OCI-LY1 (cell line): ENCODE measurements around the gene RMND5B.

Experiments used
- H2AFZ ChIP-seq: fragments of 200-600 bp; sonication (generic), shearing (Covaris generic); 2 replicates; pipeline ENCODE4 v1.6.0; 2014; ENCODE audit warnings: antibody characterized with exemption, mild to moderate bottlenecking, low read length
- H3F3A ChIP-seq: fragments of 200-600 bp; sonication (generic), shearing (Covaris generic); 2 replicates; pipeline ENCODE4 v1.6.0; 2014; ENCODE audit warnings: mild to moderate bottlenecking, antibody characterized with exemption, low read length, moderate library complexity; ENCODE audit not compliant: insufficient read depth
- H3K27ac ChIP-seq: fragments of 200-600 bp; sonication (generic); 2 replicates; pipeline ENCODE4 v1.5.1; 2014; ENCODE audit warnings: low read length, mixed run types, mild to moderate bottlenecking, low read depth; ENCODE audit not compliant: poor library complexity, severe bottlenecking
- H3K27me3 ChIP-seq: fragments of 200-600 bp; sonication (generic); 2 replicates; pipeline ENCODE4 v1.6.0; 2014; ENCODE audit warnings: antibody characterized with exemption, mild to moderate bottlenecking, low read length, moderate library complexity; ENCODE audit not compliant: insufficient read depth
- H3K36me3 ChIP-seq: fragments of 200-600 bp; sonication (generic); 2 replicates; pipeline ENCODE4 v1.6.1; 2014; ENCODE audit warnings: mild to moderate bottlenecking, antibody characterized with exemption, low read length, moderate library complexity, mixed read lengths; ENCODE audit not compliant: insufficient read depth
- H3K4me1 ChIP-seq: fragments of 200-600 bp; sonication (generic); 2 replicates; pipeline ENCODE4 v1.5.1; 2014; ENCODE audit warnings: mild to moderate bottlenecking, low read length, moderate library complexity; ENCODE audit not compliant: insufficient read depth, severe bottlenecking
- H3K4me2 ChIP-seq: fragments of 200-600 bp; sonication (generic), shearing (Covaris generic); 2 replicates; pipeline ENCODE4 v1.6.1; 2014; ENCODE audit warnings: low read length
- H3K4me3 ChIP-seq: fragments of 200-600 bp; sonication (generic); 2 replicates; pipeline ENCODE4 v1.5.1; 2014; ENCODE audit warnings: low read length, low read depth, mild to moderate bottlenecking, mixed read lengths; ENCODE audit not compliant: poor library complexity, severe bottlenecking
- H3K79me2 ChIP-seq: fragments of 200-600 bp; shearing (Covaris generic); 2 replicates; pipeline ENCODE4 v1.6.1; 2016; ENCODE audit warnings: mixed run types, low read length, mixed read lengths; ENCODE audit not compliant: insufficient read depth
- H3K9ac ChIP-seq: fragments of 200-600 bp; sonication (generic), shearing (Covaris generic); 2 replicates; pipeline ENCODE4 v1.6.1; 2014; ENCODE audit warnings: mild to moderate bottlenecking, low read length, mixed read lengths
- H3K9me2 ChIP-seq: fragments of 200-600 bp; sonication (generic), shearing (Covaris generic); 2 replicates; pipeline ENCODE4 v1.6.1; 2014; ENCODE audit warnings: low read depth, mild to moderate bottlenecking, low read length, mixed read lengths
- H3K9me3 ChIP-seq: fragments of 200-600 bp; shearing (Covaris generic); 2 replicates; pipeline ENCODE4 v1.6.1; 2014; ENCODE audit warnings: low read length, mixed read lengths
- H4K20me1 ChIP-seq: fragments of 200-600 bp; sonication (generic), shearing (Covaris generic); 2 replicates; pipeline ENCODE4 v1.6.0; 2016; ENCODE audit warnings: mild to moderate bottlenecking, low read length; ENCODE audit not compliant: insufficient read depth
- EZH2 ChIP-seq: fragments of 200-600 bp; sonication (generic), shearing (Covaris generic); IDR thresholded peaks from 2 replicates; pipeline ENCODE4 v1.8.0; 2017; ENCODE audit warnings: borderline replicate concordance, mixed run types, mild to moderate bottlenecking, antibody characterized with exemption, low read length, moderate library complexity, mixed read lengths
- TF ChIP-seq, protein P1 (sequence below): fragments of 200-600 bp; sonication (generic), shearing (Covaris generic); IDR thresholded peaks from 2 replicates; pipeline ENCODE4 v1.5.1; 2017; ENCODE audit warnings: mild to moderate bottlenecking, antibody characterized with exemption, low read length, moderate library complexity, mixed read lengths

Gene RMND5B

DNA sequence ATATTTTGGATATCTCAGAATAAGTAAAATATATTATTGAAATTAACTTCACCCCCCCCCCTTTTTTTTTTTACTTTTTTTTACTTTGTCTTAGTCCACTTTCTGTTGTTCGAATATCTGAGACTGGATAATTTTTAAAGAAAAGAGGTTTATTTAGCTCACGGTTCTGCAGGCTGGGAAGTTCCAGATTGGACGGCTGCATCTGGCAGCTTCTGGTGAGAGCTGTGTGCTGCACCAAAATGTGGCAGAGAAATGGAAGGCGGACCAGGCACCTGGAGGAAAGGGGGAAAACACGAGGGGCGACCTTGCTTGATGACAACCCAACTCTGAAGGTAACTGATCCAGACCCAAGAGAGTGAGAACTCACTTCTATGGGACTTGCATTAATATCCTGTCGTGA is 62.0 kb downstream of the RMND5B start:
- no peak for TF ChIP-seq EZH2
- TF ChIP-seq, protein P1, sequence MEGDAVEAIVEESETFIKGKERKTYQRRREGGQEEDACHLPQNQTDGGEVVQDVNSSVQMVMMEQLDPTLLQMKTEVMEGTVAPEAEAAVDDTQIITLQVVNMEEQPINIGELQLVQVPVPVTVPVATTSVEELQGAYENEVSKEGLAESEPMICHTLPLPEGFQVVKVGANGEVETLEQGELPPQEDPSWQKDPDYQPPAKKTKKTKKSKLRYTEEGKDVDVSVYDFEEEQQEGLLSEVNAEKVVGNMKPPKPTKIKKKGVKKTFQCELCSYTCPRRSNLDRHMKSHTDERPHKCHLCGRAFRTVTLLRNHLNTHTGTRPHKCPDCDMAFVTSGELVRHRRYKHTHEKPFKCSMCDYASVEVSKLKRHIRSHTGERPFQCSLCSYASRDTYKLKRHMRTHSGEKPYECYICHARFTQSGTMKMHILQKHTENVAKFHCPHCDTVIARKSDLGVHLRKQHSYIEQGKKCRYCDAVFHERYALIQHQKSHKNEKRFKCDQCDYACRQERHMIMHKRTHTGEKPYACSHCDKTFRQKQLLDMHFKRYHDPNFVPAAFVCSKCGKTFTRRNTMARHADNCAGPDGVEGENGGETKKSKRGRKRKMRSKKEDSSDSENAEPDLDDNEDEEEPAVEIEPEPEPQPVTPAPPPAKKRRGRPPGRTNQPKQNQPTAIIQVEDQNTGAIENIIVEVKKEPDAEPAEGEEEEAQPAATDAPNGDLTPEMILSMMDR: no peak
- H3K9me2 ChIP-seq: no peaks in the 10 kb centered on the region
- no peaks in the 10 kb centered on the region for H3K9me3 ChIP-seq
- H3F3A ChIP-seq: no peaks in the 10 kb centered on the region
- H3K4me1 ChIP-seq: no peaks in the 10 kb centered on the region
- no peaks in the 10 kb centered on the region for H3K79me2 ChIP-seq
- H3K4me3 ChIP-seq: no peak overlapping the region
- no peaks in the 10 kb centered on the region for H3K36me3 ChIP-seq
- H3K4me2 ChIP-seq: no peak overlapping the region
- no peak overlapping the region for H3K27ac ChIP-seq
- no peak overlapping the region for H2AFZ ChIP-seq
- H3K27me3 ChIP-seq: peaks cover 5% of the 10 kb centered on the region; the same call in 1 of the 2 replicates
- no peaks in the 10 kb centered on the region for H4K20me1 ChIP-seq
- no peak overlapping the region for H3K9ac ChIP-seq

DNA sequence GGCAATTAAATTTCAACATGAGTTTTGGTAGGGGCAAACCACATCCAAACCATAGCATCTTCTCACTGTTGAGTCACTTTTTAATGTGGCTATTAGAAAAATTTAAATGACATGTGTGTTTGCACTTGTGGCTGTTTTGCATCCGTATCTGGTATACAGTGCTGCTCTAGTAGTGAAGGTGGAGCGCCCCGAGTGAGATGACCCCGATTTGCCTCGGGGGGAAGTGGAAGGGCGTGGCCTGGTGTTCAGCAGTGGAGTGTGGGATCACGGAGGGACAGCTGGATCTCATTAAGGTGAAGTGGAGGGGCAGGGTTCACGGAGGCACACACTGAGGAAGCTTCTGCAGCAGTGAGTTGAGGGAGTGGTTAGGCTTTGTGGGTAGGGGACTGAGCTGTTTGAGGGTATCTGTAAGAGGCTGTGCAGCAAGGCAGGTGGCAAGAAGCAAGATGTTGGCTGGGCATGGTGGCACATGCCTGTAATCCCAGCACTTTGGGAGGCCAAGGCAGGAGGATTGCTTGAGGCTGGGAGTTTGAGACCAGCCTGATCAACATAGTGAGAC is 62.5 kb downstream of the RMND5B start:
- TF ChIP-seq, protein P1: no peak
- no peak for TF ChIP-seq EZH2
- H3F3A ChIP-seq: no peaks in the 10 kb centered on the region
- no peaks in the 10 kb centered on the region for H3K9me3 ChIP-seq
- no peaks in the 10 kb centered on the region for H3K4me1 ChIP-seq
- no peak overlapping the region for H3K27ac ChIP-seq
- H3K9ac ChIP-seq: no peak overlapping the region
- H3K4me2 ChIP-seq: no peak overlapping the region
- peaks cover 5% of the 10 kb centered on the region; the same call in 1 of the 2 replicates for H3K27me3 ChIP-seq
- H4K20me1 ChIP-seq: no peaks in the 10 kb centered on the region
- no peak overlapping the region for H3K4me3 ChIP-seq
- H3K79me2 ChIP-seq: no peaks in the 10 kb centered on the region
- no peak overlapping the region for H2AFZ ChIP-seq
- H3K36me3 ChIP-seq: no peaks in the 10 kb centered on the region
- no peaks in the 10 kb centered on the region for H3K9me2 ChIP-seq

DNA sequence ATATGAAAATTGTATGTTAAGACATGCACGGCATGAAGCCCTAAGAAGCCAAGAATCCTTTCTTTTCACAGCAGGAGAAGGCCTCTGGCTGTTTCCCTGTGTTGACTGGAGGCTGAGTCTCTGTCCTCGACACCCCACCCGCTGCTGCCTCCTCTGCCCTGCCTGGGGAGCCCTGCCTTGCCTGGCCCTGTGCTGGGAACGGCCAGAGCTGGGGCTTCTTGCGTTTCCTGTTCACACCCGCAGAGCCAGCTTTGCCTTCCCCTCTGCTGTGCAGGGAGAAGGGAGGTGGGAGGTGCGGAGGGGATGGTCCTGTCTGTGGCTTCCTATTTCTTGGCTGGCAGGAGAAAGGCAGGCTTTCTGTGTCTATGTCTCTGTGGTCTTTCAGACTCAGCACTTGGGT is 63.2 kb downstream of the RMND5B start:
- no peak overlapping the region for H3K27ac ChIP-seq
- no peaks in the 10 kb centered on the region for H3K9me3 ChIP-seq
- H3K4me1 ChIP-seq: no peaks in the 10 kb centered on the region
- H3K4me3 ChIP-seq: no peak overlapping the region
- no peaks in the 10 kb centered on the region for H4K20me1 ChIP-seq
- no peaks in the 10 kb centered on the region for H3K36me3 ChIP-seq
- peaks cover under 1% of the 10 kb centered on the region; the same call in 1 of the 2 replicates for H3K27me3 ChIP-seq
- TF ChIP-seq, protein P1: no peak
- TF ChIP-seq EZH2: no peak
- no peak overlapping the region for H3K4me2 ChIP-seq
- no peaks in the 10 kb centered on the region for H3K79me2 ChIP-seq
- no peaks in the 10 kb centered on the region for H3F3A ChIP-seq
- H3K9me2 ChIP-seq: no peaks in the 10 kb centered on the region
- no peak overlapping the region for H3K9ac ChIP-seq
- H2AFZ ChIP-seq: no peak overlapping the region
